ENCODE data around the gene TEX10.

Gene TEX10

GRCh38 chr9:100282388-100282719 is 70.4 kb downstream of the TEX10 start:
- POLR2A ChIA-PET = no interaction called here
- TF ChIP-seq CTCF (IDR thresholded peaks at IDR 0.05; ENCODE audit: insufficient read depth, low read length, missing control alignments) = no peak
- no peak overlapping the region for H3K4me3 ChIP-seq (ENCODE audit: low read depth, low read length)
- CTCF ChIA-PET = interaction anchor here (1.3 kb wide), 1 partner anchor 44 kb away, joined by 3 read pairs; no protein-coding TSS in a partner anchor
- DNase-seq (ENCODE audit: low read depth, low spot score) = no peak

- ChIA-PET CTCF (interaction anchor here (1.0 to 1.3 kb wide), 2 partner anchors 12 to 45 kb away, joined by 3 read pairs; no protein-coding TSS in a partner anchor), POLR2A (no interaction called here)
- no peak overlapping the region for H3K4me3 ChIP-seq (ENCODE audit: low read depth, low read length)
- DNase-seq (ENCODE audit: low read depth, low spot score) = no peak
- TF ChIP-seq CTCF (IDR thresholded peaks at IDR 0.05; ENCODE audit: insufficient read depth, low read length, missing control alignments) = no peak
Observed at GRCh38 chr9:100281676-100282387, 70.9 kb downstream of the TEX10 start.

GRCh38 chr9:100281066-100281465 is 71.7 kb downstream of the TEX10 start:
- CTCF ChIA-PET = interaction anchor here (1.0 kb wide), 1 partner anchor 11 kb away, joined by 3 read pairs; no protein-coding TSS in a partner anchor

GRCh38 chr9:100277166-100277979 is 75.4 kb downstream of the TEX10 start:
- peak; percentile 24 for DNase-seq (ENCODE audit: low read depth, low spot score)
- ChIA-PET POLR2A (no interaction called here), CTCF (interaction anchor here (0.8 to 1.9 kb wide), 4 partner anchors 27 to 319 kb away, joined by 3 to 5 read pairs (median 4); no protein-coding TSS in a partner anchor)
- TF ChIP-seq CTCF (IDR thresholded peaks at IDR 0.05; ENCODE audit: insufficient read depth, low read length, missing control alignments) = no peak
- H3K4me3 ChIP-seq (ENCODE audit: low read depth, low read length) = no peak overlapping the region

More at GRCh38 chr9:100281066-100281465, 71.7 kb downstream of the TEX10 start:
- POLR2A ChIA-PET = no interaction called here
- TF ChIP-seq CTCF (IDR thresholded peaks at IDR 0.05; ENCODE audit: insufficient read depth, low read length, missing control alignments) = no peak
- no peak for DNase-seq (ENCODE audit: low read depth, low spot score)
- no peak overlapping the region for H3K4me3 ChIP-seq (ENCODE audit: low read depth, low read length)

- H3K4me3 ChIP-seq (ENCODE audit: low read depth, low read length) = no peak overlapping the region
- no peak for DNase-seq (ENCODE audit: low read depth, low spot score)
- no peak for TF ChIP-seq CTCF (IDR thresholded peaks at IDR 0.05; ENCODE audit: insufficient read depth, low read length, missing control alignments)
- ChIA-PET POLR2A (no interaction called here), CTCF (interaction anchor here (1.4 to 1.6 kb wide), 2 partner anchors 12 to 55 kb away, joined by 3 to 4 read pairs; no protein-coding TSS in a partner anchor)
Observed at GRCh38 chr9:100269656-100270055, 83.1 kb downstream of the TEX10 start.

GRCh38 chr9:100268271-100268670 is 84.5 kb downstream of the TEX10 start:
- CTCF ChIA-PET = no interaction called here
- no peak for DNase-seq (ENCODE audit: low read depth, low spot score)
- no peak overlapping the region for H3K4me3 ChIP-seq (ENCODE audit: low read depth, low read length)

More at GRCh38 chr9:100268271-100268670, 84.5 kb downstream of the TEX10 start:
- no peak for TF ChIP-seq CTCF (IDR thresholded peaks at IDR 0.05; ENCODE audit: insufficient read depth, low read length, missing control alignments)
- POLR2A ChIA-PET = no interaction called here
